Mucosa of stomach (tissue), 1 donor: Measurements from ENCODE around the gene CHD2.

Experiments used
- H3K27me3 ChIP-seq: one replicate; pipeline ENCODE4 v1.7.0; 2013; ENCODE audit warnings: mild to moderate bottlenecking, low read length; ENCODE audit not compliant: control insufficient read depth, insufficient read depth
- H3K36me3 ChIP-seq: one replicate; pipeline ENCODE4 v1.7.0; 2013; ENCODE audit warnings: low read length; ENCODE audit not compliant: control insufficient read depth, insufficient read depth
- H3K4me1 ChIP-seq: one replicate; pipeline ENCODE4 v1.7.0; 2013; ENCODE audit warnings: mild to moderate bottlenecking, low read length; ENCODE audit not compliant: control insufficient read depth, insufficient read depth
- H3K4me3 ChIP-seq: one replicate; pipeline ENCODE4 v1.7.0; 2013; ENCODE audit warnings: low read length
- H3K9ac ChIP-seq: one replicate; pipeline ENCODE4 v1.7.0; 2013; ENCODE audit warnings: mild to moderate bottlenecking, low read length, moderate library complexity
- H3K9me3 ChIP-seq: one replicate; pipeline ENCODE4 v1.7.0; 2013; ENCODE audit warnings: mild to moderate bottlenecking, low read length, moderate library complexity; ENCODE audit not compliant: control insufficient read depth
- donor health status: Pancreatic carcinoma.

Gene CHD2

GRCh38 chr15:93020976-93021772 lies 121.0 kb downstream of the CHD2 start:
- Histone ChIP-seq H3K4me3 (no peak overlapping the region), H3K9ac (no peak overlapping the region), H3K27me3 (no peaks in the 10 kb centered on the region), H3K36me3 (peaks cover 41% of the 10 kb centered on the region), H3K4me1 (no peaks in the 10 kb centered on the region), H3K9me3 (no peaks in the 10 kb centered on the region)

- Histone ChIP-seq H3K4me1 (peaks cover 5% of the 10 kb centered on the region), H3K9ac (no peak overlapping the region), H3K36me3 (peaks cover 46% of the 10 kb centered on the region), H3K9me3 (no peaks in the 10 kb centered on the region), H3K4me3 (no peak overlapping the region), H3K27me3 (no peaks in the 10 kb centered on the region)
Measured at GRCh38 chr15:93024293-93024692, 124.2 kb downstream of the CHD2 start.

- Histone ChIP-seq H3K4me1 (peaks cover 11% of the 10 kb centered on the region), H3K36me3 (peaks cover 42% of the 10 kb centered on the region), H3K9me3 (no peaks in the 10 kb centered on the region), H3K9ac (no peak overlapping the region), H3K27me3 (no peaks in the 10 kb centered on the region), H3K4me3 (no peak overlapping the region)
Measured at GRCh38 chr15:93024716-93025624, 124.8 kb downstream of the CHD2 start.

- peaks cover 18% of the 10 kb centered on the region for H3K4me1 ChIP-seq
- no peaks in the 10 kb centered on the region for H3K9me3 ChIP-seq
- H3K27me3 ChIP-seq = no peaks in the 10 kb centered on the region
- no peak overlapping the region for H3K9ac ChIP-seq
- H3K4me3 ChIP-seq = no peak overlapping the region
- peaks cover 35% of the 10 kb centered on the region for H3K36me3 ChIP-seq
Measured at GRCh38 chr15:93025625-93025982, 125.5 kb downstream of the CHD2 start.

- Histone ChIP-seq H3K36me3 (peaks cover 30% of the 10 kb centered on the region), H3K4me3 (no peak overlapping the region), H3K4me1 (peaks cover 22% of the 10 kb centered on the region), H3K27me3 (peaks cover 4% of the 10 kb centered on the region), H3K9ac (no peak overlapping the region), H3K9me3 (no peaks in the 10 kb centered on the region)
Measured at GRCh38 chr15:93026380-93026817, 126.3 kb downstream of the CHD2 start.

- Histone ChIP-seq H3K9ac (no peak overlapping the region), H3K36me3 (peaks cover 26% of the 10 kb centered on the region), H3K27me3 (peaks cover 6% of the 10 kb centered on the region), H3K4me3 (no peak overlapping the region), H3K4me1 (peaks cover 22% of the 10 kb centered on the region), H3K9me3 (no peaks in the 10 kb centered on the region)
Measured at GRCh38 chr15:93027413-93027812, 127.3 kb downstream of the CHD2 start.

- Histone ChIP-seq H3K27me3 (peaks cover 6% of the 10 kb centered on the region), H3K9me3 (no peaks in the 10 kb centered on the region), H3K4me1 (peaks cover 22% of the 10 kb centered on the region), H3K9ac (no peak overlapping the region), H3K36me3 (peaks cover 24% of the 10 kb centered on the region), H3K4me3 (no peak overlapping the region)
Measured at GRCh38 chr15:93028111-93028631, 128.0 kb downstream of the CHD2 start.

- no peak overlapping the region for H3K9ac ChIP-seq
Measured at GRCh38 chr15:93028632-93029213, 128.6 kb downstream of the CHD2 start.

GRCh38 chr15:93029214-93029835 lies 129.2 kb downstream of the CHD2 start:
- Histone ChIP-seq H3K9ac (no peak overlapping the region), H3K36me3 (peaks cover 23% of the 10 kb centered on the region), H3K27me3 (peaks cover 6% of the 10 kb centered on the region), H3K4me1 (peaks cover 22% of the 10 kb centered on the region), H3K4me3 (no peak overlapping the region), H3K9me3 (no peaks in the 10 kb centered on the region)

More at GRCh38 chr15:93028632-93029213, 128.6 kb downstream of the CHD2 start:
- Histone ChIP-seq H3K9me3 (no peaks in the 10 kb centered on the region), H3K36me3 (peaks cover 24% of the 10 kb centered on the region), H3K27me3 (peaks cover 6% of the 10 kb centered on the region), H3K4me1 (peaks cover 22% of the 10 kb centered on the region), H3K4me3 (no peak overlapping the region)

- Histone ChIP-seq H3K36me3 (peaks cover 17% of the 10 kb centered on the region), H3K9ac (peak overlapping the region; percentile 9), H3K27me3 (peaks cover 6% of the 10 kb centered on the region), H3K4me1 (peaks cover 22% of the 10 kb centered on the region), H3K4me3 (no peak overlapping the region), H3K9me3 (no peaks in the 10 kb centered on the region)
Measured at GRCh38 chr15:93029836-93030429, 129.8 kb downstream of the CHD2 start.

- Histone ChIP-seq H3K4me1 (peaks cover 22% of the 10 kb centered on the region), H3K9ac (peak overlapping the region; percentile 9)
Measured at GRCh38 chr15:93030430-93031102, 130.4 kb downstream of the CHD2 start.

More at GRCh38 chr15:93030430-93031102, 130.4 kb downstream of the CHD2 start:
- Histone ChIP-seq H3K9me3 (no peaks in the 10 kb centered on the region), H3K27me3 (peaks cover 6% of the 10 kb centered on the region), H3K4me3 (no peak overlapping the region), H3K36me3 (peaks cover 11% of the 10 kb centered on the region)
